Calu3 (cell line): ENCODE measurements around the gene PTPRA. TPM values are rescaled to one million over a fixed set of nuclear protein-coding genes. Genes with fewer than 3 reads are reported as not detected.

Experiments used
- BruUV-seq: library from RNA; stranded (reverse); fragments of 400-500 nt; replicated peaks from 2 replicates; lab custom pipeline; 2021; lab: Mats Ljungman, UMichigan
- CTCF ChIA-PET: fragments of 300-600 bp; sonication (Branson Sonifier 250); formaldehyde crosslinking; loops from one replicate; lab custom pipeline; 2022; ENCODE audit warnings: antibody characterized with exemption; lab: Charles Lee
- DNase-seq: peaks from one replicate; pipeline ENCODE4 v3.0.0; 2022
- H3K27ac Mint-ChIP-seq: one replicate; pipeline ENCODE4 v1.8.0; 2022; ENCODE audit warnings: mixed read lengths; ENCODE audit not compliant: unreplicated experiment
- H3K27me3 Mint-ChIP-seq: one replicate; pipeline ENCODE4 v1.8.0; 2022; ENCODE audit warnings: mixed read lengths; ENCODE audit not compliant: unreplicated experiment
- H3K36me3 Mint-ChIP-seq: one replicate; pipeline ENCODE4 v1.8.0; 2022; ENCODE audit warnings: mild to moderate bottlenecking, moderate library complexity, mixed read lengths; ENCODE audit not compliant: insufficient read depth, unreplicated experiment
- H3K4me1 Mint-ChIP-seq: one replicate; pipeline ENCODE4 v1.8.0; 2022; ENCODE audit warnings: mild to moderate bottlenecking, low read depth, mixed read lengths; ENCODE audit not compliant: unreplicated experiment
- H3K4me3 Mint-ChIP-seq: one replicate; pipeline ENCODE4 v1.8.0; 2022; ENCODE audit warnings: mild to moderate bottlenecking, low read depth, moderate library complexity, mixed read lengths; ENCODE audit not compliant: unreplicated experiment
- H3K9me3 Mint-ChIP-seq: one replicate; pipeline ENCODE4 v1.8.0; 2022; ENCODE audit warnings: low read depth, mixed read lengths; ENCODE audit not compliant: unreplicated experiment
- CTCF ChIP-seq: fragments of 200-600 bp; IDR thresholded peaks from one replicate; pipeline ENCODE4 v1.8.0; 2022; ENCODE audit warnings: antibody characterized with exemption; ENCODE audit not compliant: unreplicated experiment
- intact Hi-C: fragments of 100-400 bp; cut with micrococcal nuclease; formaldehyde crosslinking; loops from one replicate; pipeline ENCODE4 v1.10.0; 2022; ENCODE audit not compliant: unreplicated experiment
- total RNA-seq: library from RNA; stranded (reverse); gene quantifications from 2 replicates; pipeline ENCODE4 v1.2.3, GENCODE V29; 2022

PTPRA gene
- total RNA-seq, 1 experiment from 2014 or later, result 30.2 TPM

- CTCF ChIA-PET, result no interaction called here
- TF ChIP-seq CTCF, result no peak
- H3K4me1 Mint-ChIP-seq, result peaks cover 21% of the 10 kb centered on the region
- no peaks in the 10 kb centered on the region for H3K27me3 Mint-ChIP-seq
- H3K4me3 Mint-ChIP-seq, result no peak overlapping the region
- peaks cover 3% of the 10 kb centered on the region for H3K36me3 Mint-ChIP-seq
- DNase-seq, result no peak
- no peak overlapping the region for H3K27ac Mint-ChIP-seq
- H3K9me3 Mint-ChIP-seq, result no peaks in the 10 kb centered on the region
- intact Hi-C loops, result no loop called here
- no TSS peak for BruUV-seq
Observed at GRCh38 chr20:2866236-2866635, 7.0 kb upstream of the PTPRA start.

GRCh38 chr20:2867081-2867864, 6.0 kb upstream of the PTPRA start:
- no peak overlapping the region for H3K4me3 Mint-ChIP-seq

GRCh38 chr20:2869381-2869780, 3.9 kb upstream of the PTPRA start:
- CTCF ChIA-PET, result no interaction called here
- H3K4me1 Mint-ChIP-seq, result peaks cover 23% of the 10 kb centered on the region
- no TSS peak for BruUV-seq
- peaks cover 24% of the 10 kb centered on the region for H3K36me3 Mint-ChIP-seq
- H3K4me3 Mint-ChIP-seq, result no peak overlapping the region
- H3K27ac Mint-ChIP-seq, result no peak overlapping the region
- no peaks in the 10 kb centered on the region for H3K27me3 Mint-ChIP-seq
- no peak for DNase-seq
- intact Hi-C loops, result no loop called here
- TF ChIP-seq CTCF, result no peak
- H3K9me3 Mint-ChIP-seq, result no peaks in the 10 kb centered on the region

More at GRCh38 chr20:2867081-2867864, 6.0 kb upstream of the PTPRA start:
- Mint-ChIP-seq H3K9me3 (no peaks in the 10 kb centered on the region), H3K4me1 (peaks cover 23% of the 10 kb centered on the region), H3K27ac (no peak overlapping the region), H3K27me3 (no peaks in the 10 kb centered on the region), H3K36me3 (peaks cover 4% of the 10 kb centered on the region)
- no TSS peak for BruUV-seq
- DNase-seq, result no peak
- TF ChIP-seq CTCF, result no peak
- intact Hi-C loops, result no loop called here
- CTCF ChIA-PET, result no interaction called here

DNA sequence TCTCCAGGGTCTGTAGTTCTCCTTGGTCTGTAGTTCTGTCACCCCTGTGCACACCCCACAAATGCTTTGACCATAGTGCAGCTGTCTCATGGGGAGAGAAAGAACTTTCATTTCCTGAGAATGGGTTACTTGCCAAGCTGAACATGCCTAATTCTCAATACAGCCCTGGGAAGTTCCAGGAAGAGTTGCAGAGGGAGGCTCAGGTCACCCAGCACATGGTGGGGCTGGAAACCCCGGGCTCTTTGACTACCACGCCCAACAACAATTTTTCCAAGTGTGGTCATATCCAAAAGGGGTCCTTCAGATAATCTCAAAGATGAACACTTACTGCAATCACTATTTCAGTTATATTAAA, 2.2 kb upstream of the PTPRA start:
- no peak overlapping the region for H3K4me3 Mint-ChIP-seq
- no TSS peak for BruUV-seq
- H3K9me3 Mint-ChIP-seq, result no peaks in the 10 kb centered on the region
- no peaks in the 10 kb centered on the region for H3K27me3 Mint-ChIP-seq
- CTCF ChIA-PET, result no interaction called here
- H3K27ac Mint-ChIP-seq, result no peak overlapping the region
- no peak for TF ChIP-seq CTCF
- H3K4me1 Mint-ChIP-seq, result peaks cover 39% of the 10 kb centered on the region
- H3K36me3 Mint-ChIP-seq, result peaks cover 23% of the 10 kb centered on the region
- intact Hi-C loops, result no loop called here
- DNase-seq, result no peak
